ENCODE results near the gene APOL2. TPM values are rescaled to one million over a fixed set of nuclear protein-coding genes. Genes with fewer than 3 reads are reported as not detected.
"Not testable (repeated sequence)": the region's sequence is repeated elsewhere in the genome, so short reads cannot be mapped to it uniquely, and the experiment has no call there.

Gene APOL2
- total RNA-seq, 1 donor from 2014 or later, result 44.4 TPM

GRCh38 chr22:36201630-36202319 is 37.6 kb downstream of the APOL2 start, which contains the start of gene APOL4:
Gene APOL4 (minus strand): TSS chr22:36201809. CDS start chr22:36201734, 75 bp downstream.
- DNase-seq (ENCODE audit: low spot score), result no peak
- ATAC-seq, result peak; percentile 5

- not testable (repeated sequence) for DNase-seq (ENCODE audit: low spot score); ATAC-seq
These were observed 38.3 kb downstream of the APOL2 start for GRCh38 chr22:36201025-36201424.

- DNase-seq (ENCODE audit: low spot score), result no peak
- ATAC-seq, result no peak
These were observed 40.3 kb downstream of the APOL2 start for GRCh38 chr22:36199001-36199551.

- ATAC-seq (peak; percentile 10), DNase-seq (ENCODE audit: low spot score) (no peak)
These were observed 40.8 kb downstream of the APOL2 start for GRCh38 chr22:36198536-36198935.

- ATAC-seq (peak; percentile 43), DNase-seq (ENCODE audit: low spot score) (no peak)
These were observed 41.7 kb downstream of the APOL2 start for GRCh38 chr22:36197514-36198146.

- DNase-seq (ENCODE audit: low spot score), result no peak
- peak; percentile 28 for ATAC-seq
These were observed 42.3 kb downstream of the APOL2 start for GRCh38 chr22:36197065-36197440.

GRCh38 chr22:36196254-36197064 is 42.9 kb downstream of the APOL2 start:
- ATAC-seq (no peak), DNase-seq (ENCODE audit: low spot score) (no peak)

- ATAC-seq (peak; percentile 65), DNase-seq (ENCODE audit: low spot score) (no peak)
These were observed 44.4 kb downstream of the APOL2 start for GRCh38 chr22:36194971-36195370.

GRCh38 chr22:36194385-36194784 is 44.9 kb downstream of the APOL2 start:
- no peak for ATAC-seq
- DNase-seq (ENCODE audit: low spot score), result no peak

- DNase-seq (ENCODE audit: low spot score) (peak; percentile 73), ATAC-seq (peak; percentile 74)
These were observed 45.8 kb downstream of the APOL2 start for GRCh38 chr22:36193577-36193976.

- no peak for ATAC-seq
- DNase-seq (ENCODE audit: low spot score), result no peak
These were observed 46.2 kb downstream of the APOL2 start for GRCh38 chr22:36193171-36193570.

- ATAC-seq (no peak), DNase-seq (ENCODE audit: low spot score) (no peak)
These were observed 46.8 kb downstream of the APOL2 start for GRCh38 chr22:36192542-36192941.

- ATAC-seq, result peak; percentile 59
- DNase-seq (ENCODE audit: low spot score), result peak; percentile 55
These were observed 48.1 kb downstream of the APOL2 start for GRCh38 chr22:36191106-36191836.

- peak; percentile 20 for ATAC-seq
- DNase-seq (ENCODE audit: low spot score), result not testable (repeated sequence)
These were observed 51.5 kb downstream of the APOL2 start for GRCh38 chr22:36187862-36188261.

GRCh38 chr22:36185828-36186624 is 53.3 kb downstream of the APOL2 start:
- ATAC-seq, result peak; percentile 54

GRCh38 chr22:36184433-36185025 is 54.8 kb downstream of the APOL2 start:
- DNase-seq (ENCODE audit: low spot score) (peak; percentile 45), ATAC-seq (no peak)

More at GRCh38 chr22:36185828-36186624, 53.3 kb downstream of the APOL2 start:
- peak; percentile 40 for DNase-seq (ENCODE audit: low spot score)

GRCh38 chr22:36183446-36183845 is 55.9 kb downstream of the APOL2 start:
- DNase-seq (ENCODE audit: low spot score) (peak; percentile 32), ATAC-seq (no peak)

GRCh38 chr22:36182857-36183256 is 56.5 kb downstream of the APOL2 start:
- ATAC-seq (no peak), DNase-seq (ENCODE audit: low spot score) (peak; percentile 22)

- no peak for ATAC-seq
These were observed 57.3 kb downstream of the APOL2 start for GRCh38 chr22:36182056-36182455.

More at GRCh38 chr22:36182056-36182455, 57.3 kb downstream of the APOL2 start:
- peak; percentile 10 for DNase-seq (ENCODE audit: low spot score)

Measured in left lobe of liver (tissue), 2 donors.